Activated B cell treated with CpG ODN at 0.5 μM for 24 hours (primary cell): ENCODE data around the gene TEX29. TPM values are rescaled to one million over a fixed set of nuclear protein-coding genes. Genes with fewer than 3 reads are reported as not detected.

ENCODE experiments used
- ATAC-seq: fragments of 200-7000 bp; cut with Tn5 transposase; one replicate; pipeline ENCODE4 v1.10.0; 2021; ENCODE audit warnings: low read depth, mild to moderate bottlenecking, moderate library complexity
- CTCF ChIA-PET: fragments of 350-600 bp; sonication (Branson Sonifier 250); formaldehyde crosslinking; loops from one replicate; lab custom pipeline; 2021; ENCODE audit warnings: antibody characterized with exemption; lab: Charles Lee
- POLR2A ChIA-PET: fragments of 350-600 bp; sonication (Branson Sonifier 250); formaldehyde crosslinking; loops from one replicate; lab custom pipeline; 2021; ENCODE audit warnings: antibody characterized with exemption; lab: Charles Lee
- DNase-seq: peaks from one replicate; pipeline ENCODE4 v3.0.0; 2022
- H3K27ac Mint-ChIP-seq: one replicate; pipeline ENCODE4 v1.8.0; 2020; ENCODE audit warnings: mixed read lengths
- H3K27me3 Mint-ChIP-seq: one replicate; pipeline ENCODE4 v1.8.0; 2021; ENCODE audit warnings: mixed read lengths
- H3K36me3 Mint-ChIP-seq: one replicate; pipeline ENCODE4 v1.8.0; 2021; ENCODE audit warnings: low read depth, mixed read lengths
- H3K4me1 Mint-ChIP-seq: one replicate; pipeline ENCODE4 v1.8.0; 2021; ENCODE audit warnings: mixed read lengths
- H3K4me3 Mint-ChIP-seq: one replicate; pipeline ENCODE4 v1.8.0; 2020; ENCODE audit warnings: mild to moderate bottlenecking, mixed read lengths
- H3K9me3 Mint-ChIP-seq: one replicate; pipeline ENCODE4 v1.8.0; 2020; ENCODE audit warnings: mixed read lengths
- CTCF ChIP-seq: fragments of 200-600 bp; IDR thresholded peaks from one replicate; pipeline ENCODE4 v1.8.0; 2022; ENCODE audit warnings: antibody characterized with exemption, mild to moderate bottlenecking
- intact Hi-C: fragments of 100-400 bp; cut with micrococcal nuclease; formaldehyde crosslinking; loops from one replicate; pipeline ENCODE4 v1.15.1; 2024
- total RNA-seq: library from RNA; stranded (reverse); gene quantifications from 2 replicates; pipeline ENCODE4 v1.2.3, GENCODE V29; 2022

The TEX29 gene
- total RNA-seq, 1 donor from 2014 or later = 0.35 TPM

GRCh38 chr13:111380431-111380830 lies 60.0 kb downstream of the TEX29 start:
- Mint-ChIP-seq H3K36me3 (no peaks in the 10 kb centered on the region), H3K27me3 (peaks cover 16% of the 10 kb centered on the region), H3K4me1 (no peaks in the 10 kb centered on the region), H3K9me3 (no peaks in the 10 kb centered on the region), H3K4me3 (no peak overlapping the region), H3K27ac (no peak overlapping the region)
- no peak for TF ChIP-seq CTCF
- ChIA-PET POLR2A (no interaction called here), CTCF (no interaction called here)
- intact Hi-C loops = no loop called here
- DNase-seq (no peak), ATAC-seq (no peak)

- no peak overlapping the region for H3K27ac Mint-ChIP-seq
- H3K36me3 Mint-ChIP-seq = no peaks in the 10 kb centered on the region
- no peaks in the 10 kb centered on the region for H3K4me1 Mint-ChIP-seq
- no peak for TF ChIP-seq CTCF
- no peaks in the 10 kb centered on the region for H3K9me3 Mint-ChIP-seq
- ChIA-PET POLR2A (no interaction called here), CTCF (no interaction called here)
- no peak overlapping the region for H3K4me3 Mint-ChIP-seq
- intact Hi-C loops = no loop called here
- ATAC-seq = no peak
- no peak for DNase-seq
- peaks cover 16% of the 10 kb centered on the region for H3K27me3 Mint-ChIP-seq
Measured at GRCh38 chr13:111382411-111382810, 62.0 kb downstream of the TEX29 start.

GRCh38 chr13:111382877-111383276 lies 62.4 kb downstream of the TEX29 start:
- H3K27ac Mint-ChIP-seq = no peak overlapping the region
- peaks cover 16% of the 10 kb centered on the region for H3K27me3 Mint-ChIP-seq
- ChIA-PET POLR2A (no interaction called here), CTCF (no interaction called here)
- H3K4me3 Mint-ChIP-seq = no peak overlapping the region
- H3K36me3 Mint-ChIP-seq = no peaks in the 10 kb centered on the region
- no peak for DNase-seq
- TF ChIP-seq CTCF = no peak
- no peak for ATAC-seq
- no peaks in the 10 kb centered on the region for H3K4me1 Mint-ChIP-seq
- no peaks in the 10 kb centered on the region for H3K9me3 Mint-ChIP-seq
- intact Hi-C loops = no loop called here

- no peak for TF ChIP-seq CTCF
- Mint-ChIP-seq H3K4me3 (no peak overlapping the region), H3K4me1 (no peaks in the 10 kb centered on the region), H3K27me3 (peaks cover 17% of the 10 kb centered on the region), H3K9me3 (no peaks in the 10 kb centered on the region), H3K36me3 (no peaks in the 10 kb centered on the region), H3K27ac (no peak overlapping the region)
- CTCF ChIA-PET = no interaction called here
- POLR2A ChIA-PET = no interaction called here
- DNase-seq (no peak), ATAC-seq (no peak)
- intact Hi-C loops = no loop called here
Measured at GRCh38 chr13:111383591-111384440, 63.4 kb downstream of the TEX29 start.

GRCh38 chr13:111384441-111385182 lies 64.2 kb downstream of the TEX29 start:
- DNase-seq = no peak
- Mint-ChIP-seq H3K4me1 (no peaks in the 10 kb centered on the region), H3K9me3 (no peaks in the 10 kb centered on the region), H3K27ac (no peak overlapping the region), H3K4me3 (no peak overlapping the region), H3K27me3 (peaks cover 19% of the 10 kb centered on the region), H3K36me3 (no peaks in the 10 kb centered on the region)
- TF ChIP-seq CTCF = no peak
- no peak for ATAC-seq
- ChIA-PET POLR2A (no interaction called here), CTCF (no interaction called here)
- intact Hi-C loops = no loop called here
